Measurements from ENCODE around the gene PARG.
"Not testable (repeated sequence)": the region's sequence is repeated elsewhere in the genome, so short reads cannot be mapped to it uniquely, and the experiment has no call there.

The PARG gene

GRCh38 chr10:49819234-49819958, 122.4 kb downstream of the PARG start:
- no peak for DNase-seq

GRCh38 chr10:49817845-49818244, 124.0 kb downstream of the PARG start:
- DNase-seq = no peak

GRCh38 chr10:49803988-49804387, 137.8 kb downstream of the PARG start:
- DNase-seq = no peak

GRCh38 chr10:49798275-49798674, 143.6 kb downstream of the PARG start:
- DNase-seq = no peak

- DNase-seq = no peak
Measured at GRCh38 chr10:49791100-49791499, 150.7 kb downstream of the PARG start.

GRCh38 chr10:49784681-49785080, 157.1 kb downstream of the PARG start:
- no peak for DNase-seq

GRCh38 chr10:49783645-49784044, 158.2 kb downstream of the PARG start:
- no peak for DNase-seq

GRCh38 chr10:49781247-49781646, 160.6 kb downstream of the PARG start:
- no peak for DNase-seq

- no peak for DNase-seq
Measured at GRCh38 chr10:49778197-49778596, 163.6 kb downstream of the PARG start.

- no peak for DNase-seq
Measured at GRCh38 chr10:49776851-49777250, 165.0 kb downstream of the PARG start.

GRCh38 chr10:49775014-49775413, 166.8 kb downstream of the PARG start:
- DNase-seq = no peak

GRCh38 chr10:49772944-49773343, 168.9 kb downstream of the PARG start:
- DNase-seq = not testable (repeated sequence)

- not testable (repeated sequence) for DNase-seq
Measured at GRCh38 chr10:49771046-49771445, 170.8 kb downstream of the PARG start.

GRCh38 chr10:49769692-49770091, 172.1 kb downstream of the PARG start:
- DNase-seq = no peak

GRCh38 chr10:49768731-49769130, 173.1 kb downstream of the PARG start:
- no peak for DNase-seq

- DNase-seq = no peak
Measured at GRCh38 chr10:49768329-49768728, 173.5 kb downstream of the PARG start.
